ENCODE measurements around the gene RTN4R.

GRCh38 chr22:20192972-20193760 lies 75.0 kb downstream of the RTN4R start:
- TF ChIP-seq CTCF (conservative IDR thresholded peaks at IDR 0.05 in 1 of 2, IDR thresholded peaks at IDR 0.05 in 1 of 2; ENCODE audit: low read depth in 1 of 2, low read length in 2 of 2) (no peak), EZH2 (IDR thresholded peaks at IDR 0.05; ENCODE audit: low read length, missing control alignments) (no peak)

All from fibroblast of lung (primary cell).